ENCODE measurements around the gene DUSP22. TPM values are rescaled to one million over a fixed set of nuclear protein-coding genes. Genes with fewer than 3 reads are reported as not detected.

The DUSP22 gene
- total and polyA plus RNA-seq, 8 donors, result 27.3 to 48.8 (median 33.7) TPM

GRCh38 chr6:347232-347631, 54.9 kb downstream of the DUSP22 start:
- no peak for ATAC-seq
- intact Hi-C loops (cut with DNase I), result no loop called here

GRCh38 chr6:347951-348859, 55.9 kb downstream of the DUSP22 start:
- no peaks in the 10 kb centered on the region for H3K27me3 ChIP-seq
- no peak overlapping the region for H3K4me3 ChIP-seq
- H3K27ac ChIP-seq, result no peak overlapping the region
- peaks cover 0 to 49% of the 10 kb centered on the region in 2 donors for H3K36me3 ChIP-seq
- TF ChIP-seq CTCF (IDR thresholded peaks at IDR 0.05), result no peak
- DNase-seq (no peak), ATAC-seq (no peak)
- intact Hi-C loops (cut with DNase I), result no loop called here
- no peaks in the 10 kb centered on the region for H3K4me1 ChIP-seq
- no peaks in the 10 kb centered on the region for H3K9me3 ChIP-seq

More at GRCh38 chr6:347232-347631, 54.9 kb downstream of the DUSP22 start:
- no peak for TF ChIP-seq CTCF (IDR thresholded peaks at IDR 0.05)
- H3K27me3 ChIP-seq, result no peaks in the 10 kb centered on the region
- no peak for DNase-seq
- no peaks in the 10 kb centered on the region for H3K9me3 ChIP-seq
- H3K36me3 ChIP-seq, result peaks cover 0 to 49% of the 10 kb centered on the region in 2 donors
- no peak overlapping the region for H3K27ac ChIP-seq
- H3K4me3 ChIP-seq, result no peak overlapping the region
- no peaks in the 10 kb centered on the region for H3K4me1 ChIP-seq

GRCh38 chr6:348860-349396, 56.6 kb downstream of the DUSP22 start:
- no peak for TF ChIP-seq CTCF (IDR thresholded peaks at IDR 0.05)
- no peaks in the 10 kb centered on the region for H3K9me3 ChIP-seq
- no peak overlapping the region for H3K4me3 ChIP-seq
- H3K4me1 ChIP-seq, result no peaks in the 10 kb centered on the region
- intact Hi-C loops (cut with DNase I), result no loop called here
- no peaks in the 10 kb centered on the region for H3K27me3 ChIP-seq
- no peak for ATAC-seq
- no peak overlapping the region for H3K27ac ChIP-seq
- no peak for DNase-seq
- peaks cover 0 to 49% of the 10 kb centered on the region in 2 donors for H3K36me3 ChIP-seq

- Histone ChIP-seq H3K4me3 (no peak overlapping the region), H3K9me3 (no peaks in the 10 kb centered on the region), H3K4me1 (no peaks in the 10 kb centered on the region), H3K27me3 (no peaks in the 10 kb centered on the region), H3K36me3 (peaks cover 0 to 49% of the 10 kb centered on the region in 2 donors), H3K27ac (no peak overlapping the region)
- DNase-seq (no peak), ATAC-seq (no peak)
- intact Hi-C loops (cut with DNase I), result no loop called here
- no peak for TF ChIP-seq CTCF (IDR thresholded peaks at IDR 0.05)
Observed at GRCh38 chr6:349491-349921, 57.2 kb downstream of the DUSP22 start.

DNA sequence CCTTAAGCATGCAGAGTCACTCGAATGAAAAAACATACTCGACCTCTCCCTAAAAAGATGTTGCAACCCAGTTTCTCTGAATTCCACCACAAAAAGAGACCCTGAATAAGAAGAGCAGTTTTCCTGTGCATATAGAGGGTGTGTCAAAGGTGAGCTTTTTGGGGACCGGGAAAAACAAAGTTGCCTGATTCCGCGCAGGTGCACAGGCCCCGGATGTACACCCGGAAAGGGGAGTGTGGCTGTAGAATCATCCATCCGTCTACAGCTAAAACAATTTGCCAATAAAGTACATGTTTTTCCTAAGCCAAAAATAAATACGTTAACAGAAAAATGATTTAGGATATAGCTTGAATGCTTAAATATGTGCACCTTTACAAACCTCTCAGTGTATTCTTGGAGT, 58.1 kb downstream of the DUSP22 start:
- no peak overlapping the region for H3K4me3 ChIP-seq
- DNase-seq, result no peak
- peaks cover 0 to 49% of the 10 kb centered on the region in 2 donors for H3K36me3 ChIP-seq
- H3K4me1 ChIP-seq, result no peaks in the 10 kb centered on the region
- H3K27ac ChIP-seq, result no peak overlapping the region
- intact Hi-C loops (cut with DNase I), result no loop called here
- no peaks in the 10 kb centered on the region for H3K9me3 ChIP-seq
- ATAC-seq, result no peak
- TF ChIP-seq CTCF (IDR thresholded peaks at IDR 0.05), result no peak
- no peaks in the 10 kb centered on the region for H3K27me3 ChIP-seq
